GM21360 (cell line): ENCODE results near the gene UBTFL1.
"Not testable (repeated sequence)": the region's sequence is repeated elsewhere in the genome, so short reads cannot be mapped to it uniquely, and the experiment has no call there.

Experiments used
- ATAC-seq: cut with Tn5 transposase; IDR thresholded peaks from one replicate; pipeline ENCODE4 v1.9.1; 2021; ENCODE audit warnings: mild to moderate bottlenecking, moderate library complexity; ENCODE audit not compliant: unreplicated experiment

UBTFL1 gene

GRCh38 chr11:90085650-90086049 lies at the start of gene UBTFL1:
Gene UBTFL1, plus strand, starts transcription at chr11:90085950. Its CDS starts 0 bp downstream, at chr11:90085950.
- not testable (repeated sequence) for ATAC-seq

GRCh38 chr11:90051591-90052209 lies 34.0 kb upstream of the UBTFL1 start:
- not testable (repeated sequence) for ATAC-seq

GRCh38 chr11:90052311-90052710 lies 33.4 kb upstream of the UBTFL1 start:
- ATAC-seq = not testable (repeated sequence)

- ATAC-seq = not testable (repeated sequence)
Measured at GRCh38 chr11:90053545-90053944, 32.2 kb upstream of the UBTFL1 start.

- ATAC-seq = not testable (repeated sequence)
Measured at GRCh38 chr11:90088731-90089130, 3.0 kb downstream of the UBTFL1 start.

GRCh38 chr11:90095230-90095924 lies 9.6 kb downstream of the UBTFL1 start:
- ATAC-seq = not testable (repeated sequence)

- not testable (repeated sequence) for ATAC-seq
Measured at GRCh38 chr11:90098261-90098660, 12.5 kb downstream of the UBTFL1 start.

- ATAC-seq = no peak
Measured at GRCh38 chr11:90100431-90100830, 14.7 kb downstream of the UBTFL1 start.

GRCh38 chr11:90113541-90113940 lies 27.8 kb downstream of the UBTFL1 start:
- ATAC-seq = no peak

- ATAC-seq = no peak
Measured at GRCh38 chr11:90120191-90120590, 34.4 kb downstream of the UBTFL1 start.

- no peak for ATAC-seq
Measured at GRCh38 chr11:90124371-90124770, 38.6 kb downstream of the UBTFL1 start.

- ATAC-seq = no peak
Measured at GRCh38 chr11:90124946-90125345, 39.2 kb downstream of the UBTFL1 start.

- no peak for ATAC-seq
Measured at GRCh38 chr11:90133560-90134477, 48.1 kb downstream of the UBTFL1 start.

GRCh38 chr11:90134478-90135003 lies 48.8 kb downstream of the UBTFL1 start, which contains the start of gene NAALAD2:
Gene NAALAD2, plus strand, starts transcription at chr11:90134663. Its CDS starts 96 bp downstream, at chr11:90134759.
- ATAC-seq = no peak

- ATAC-seq = no peak
Measured at GRCh38 chr11:90135016-90135415, 49.3 kb downstream of the UBTFL1 start.
